ENCODE results near the gene LIMK1.

DNA sequence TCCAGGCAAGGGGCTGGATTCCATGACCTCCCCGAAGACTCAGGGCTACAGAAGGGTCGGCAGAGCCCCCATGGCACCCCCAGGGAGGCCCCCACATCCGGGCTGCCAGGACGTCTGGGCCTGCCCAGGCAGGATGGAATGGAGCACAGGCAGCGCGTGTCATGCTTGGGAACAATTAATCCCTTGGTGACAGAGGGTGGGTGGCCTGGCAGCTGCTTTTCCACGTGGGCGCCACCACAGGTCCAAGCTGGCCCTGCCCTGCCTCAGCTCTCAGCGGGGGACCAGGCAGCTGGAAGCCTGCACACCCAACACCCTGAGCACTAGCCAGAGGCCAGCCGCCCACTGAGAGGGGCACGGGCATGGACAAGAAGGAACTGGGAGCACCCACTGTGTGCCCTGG, 44.3 kb upstream of the LIMK1 start:
- TF ChIP-seq EZH2 (IDR thresholded peaks at IDR 0.05; ENCODE audit: low read length): no peak
- TF ChIP-seq, protein P1, sequence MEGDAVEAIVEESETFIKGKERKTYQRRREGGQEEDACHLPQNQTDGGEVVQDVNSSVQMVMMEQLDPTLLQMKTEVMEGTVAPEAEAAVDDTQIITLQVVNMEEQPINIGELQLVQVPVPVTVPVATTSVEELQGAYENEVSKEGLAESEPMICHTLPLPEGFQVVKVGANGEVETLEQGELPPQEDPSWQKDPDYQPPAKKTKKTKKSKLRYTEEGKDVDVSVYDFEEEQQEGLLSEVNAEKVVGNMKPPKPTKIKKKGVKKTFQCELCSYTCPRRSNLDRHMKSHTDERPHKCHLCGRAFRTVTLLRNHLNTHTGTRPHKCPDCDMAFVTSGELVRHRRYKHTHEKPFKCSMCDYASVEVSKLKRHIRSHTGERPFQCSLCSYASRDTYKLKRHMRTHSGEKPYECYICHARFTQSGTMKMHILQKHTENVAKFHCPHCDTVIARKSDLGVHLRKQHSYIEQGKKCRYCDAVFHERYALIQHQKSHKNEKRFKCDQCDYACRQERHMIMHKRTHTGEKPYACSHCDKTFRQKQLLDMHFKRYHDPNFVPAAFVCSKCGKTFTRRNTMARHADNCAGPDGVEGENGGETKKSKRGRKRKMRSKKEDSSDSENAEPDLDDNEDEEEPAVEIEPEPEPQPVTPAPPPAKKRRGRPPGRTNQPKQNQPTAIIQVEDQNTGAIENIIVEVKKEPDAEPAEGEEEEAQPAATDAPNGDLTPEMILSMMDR (optimal IDR thresholded peaks at IDR 0.05 in 1 of 3, IDR thresholded peaks at IDR 0.05 in 1 of 3, conservative IDR thresholded peaks at IDR 0.05 in 1 of 3; ENCODE audit: extremely low read depth in 1 of 3, insufficient read depth in 2 of 3, low read length in 3 of 3): no peak
